Stimulated activated CD8-positive, alpha-beta memory T cell treated with anti-CD3 and anti-CD28 coated beads, Interleukin-4, amount 100 ng/mL, for 1 hour (primary cell): ENCODE data around the gene KRTAP22-1.

Experiments
- DNase-seq, 2 donors: peaks; one replicate each; pipeline ENCODE4 v3.0.0-alpha.2; 2020; ENCODE audit warnings: low read depth in 2 of 2, low spot score in 1 of 2

The KRTAP22-1 gene

DNA sequence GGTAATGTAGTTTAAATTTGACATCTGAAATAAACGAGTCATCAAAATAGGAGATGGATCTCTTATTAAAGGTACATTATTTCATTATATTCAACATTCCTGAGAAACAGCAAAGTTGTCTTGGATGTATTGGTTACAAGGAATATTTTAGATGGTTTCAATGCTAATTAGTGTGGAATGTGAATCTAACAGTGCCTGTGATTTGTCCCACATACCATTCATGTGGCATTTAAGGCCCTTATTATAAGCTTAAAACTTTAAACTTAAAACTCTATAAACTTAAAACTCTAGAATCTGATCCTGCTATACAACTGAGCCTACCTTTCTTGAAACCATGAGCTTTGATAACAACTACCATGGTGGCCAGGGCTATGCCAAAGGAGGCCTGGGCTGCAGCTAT is at the start of gene KRTAP22-1:
Gene KRTAP22-1, plus strand, starts transcription at position 301 of the 400 bp plus-strand sequence.
- DNase-seq = no peak

DNA sequence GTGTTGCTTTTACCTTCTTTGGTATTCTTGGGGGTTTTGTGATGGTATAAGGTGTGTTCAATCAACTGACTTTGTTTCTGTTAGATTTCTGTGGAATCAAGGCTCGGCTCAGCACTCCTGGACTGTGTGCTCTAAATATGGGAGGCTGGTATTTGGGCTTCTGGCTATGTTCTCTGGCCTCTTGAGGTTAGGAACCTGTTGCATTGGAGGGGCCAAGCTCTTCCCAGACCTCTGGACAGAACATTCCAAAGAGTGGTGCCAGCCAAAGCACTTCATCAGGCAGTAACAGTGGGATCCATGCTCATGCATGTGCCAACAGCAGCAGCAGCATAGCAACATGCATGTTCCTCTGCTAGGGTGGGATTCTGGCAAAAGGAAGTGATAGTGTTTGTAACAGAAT is 48.1 kb upstream of the KRTAP22-1 start:
- DNase-seq = no peak

DNA sequence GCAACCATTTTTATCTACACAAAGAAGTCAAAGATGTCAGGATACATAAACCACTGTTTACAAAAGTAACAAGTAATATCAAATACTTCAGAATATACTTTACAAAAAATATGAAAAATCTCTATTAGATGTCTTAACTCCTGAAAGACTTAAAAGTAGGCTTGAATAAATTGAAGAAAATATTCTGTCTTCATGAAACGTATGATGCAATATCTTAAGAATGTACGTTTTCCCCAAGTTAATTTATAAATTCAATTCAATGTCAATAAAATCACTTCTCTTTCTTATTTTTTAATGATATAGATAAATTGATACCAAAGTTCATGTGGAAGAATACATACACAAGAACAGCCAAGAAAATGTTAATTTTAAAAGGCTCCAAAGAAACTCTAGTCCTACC is 45.8 kb upstream of the KRTAP22-1 start:
- no peak for DNase-seq

DNA sequence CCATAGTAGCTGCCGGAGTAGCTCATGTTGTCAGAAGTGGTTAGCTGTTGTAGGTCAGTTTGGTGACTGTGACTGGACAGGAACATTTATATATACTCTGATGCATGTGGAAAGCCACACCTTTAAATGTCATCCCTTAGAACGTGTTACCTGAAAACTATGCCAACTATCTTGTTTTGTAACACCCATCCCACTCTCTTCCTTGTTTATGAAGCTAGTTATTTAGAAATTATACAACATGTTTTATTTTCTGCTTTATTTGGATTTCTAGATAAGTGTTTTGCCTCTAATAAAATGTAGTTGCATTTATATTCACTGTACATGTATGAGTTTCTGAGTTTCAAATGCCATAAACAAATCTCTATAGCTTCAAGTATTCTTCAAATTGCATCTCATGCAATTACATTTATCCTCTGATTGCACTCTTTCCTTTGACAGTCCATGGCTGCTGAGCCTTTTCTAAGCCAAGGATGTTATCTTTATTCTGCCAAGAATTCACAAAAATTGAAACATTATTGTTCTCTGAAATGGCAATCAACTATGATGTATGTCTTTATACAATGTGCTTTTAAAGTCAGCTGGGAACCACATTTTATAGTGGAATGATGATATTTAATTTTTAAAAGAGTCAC is 39.5 kb upstream of the KRTAP22-1 start, which contains the start of gene KRTAP19-7:
Gene KRTAP19-7, minus strand, starts transcription at position 51 of the 632 bp plus-strand sequence. Its CDS starts 25 bp downstream, at position 26.
- no peak for DNase-seq

DNA sequence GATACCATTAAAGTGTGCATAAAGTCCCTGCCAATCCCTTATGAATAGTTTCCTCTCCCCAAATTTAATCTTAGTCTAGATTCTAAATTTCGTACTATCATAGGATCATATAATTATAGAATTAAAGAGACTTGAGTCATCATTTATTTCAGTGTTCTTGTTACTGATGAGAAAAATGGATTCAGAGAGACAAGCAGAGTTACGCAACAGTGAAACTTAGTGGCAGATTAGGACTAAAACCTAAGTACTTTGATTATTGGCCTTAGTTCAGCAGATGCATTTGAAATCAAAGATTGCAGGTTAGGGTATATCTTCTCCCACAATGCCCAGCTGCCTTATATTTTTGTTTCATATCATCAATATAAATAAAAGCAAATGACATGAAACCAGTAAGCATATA is 38.9 kb upstream of the KRTAP22-1 start:
- no peak for DNase-seq

DNA sequence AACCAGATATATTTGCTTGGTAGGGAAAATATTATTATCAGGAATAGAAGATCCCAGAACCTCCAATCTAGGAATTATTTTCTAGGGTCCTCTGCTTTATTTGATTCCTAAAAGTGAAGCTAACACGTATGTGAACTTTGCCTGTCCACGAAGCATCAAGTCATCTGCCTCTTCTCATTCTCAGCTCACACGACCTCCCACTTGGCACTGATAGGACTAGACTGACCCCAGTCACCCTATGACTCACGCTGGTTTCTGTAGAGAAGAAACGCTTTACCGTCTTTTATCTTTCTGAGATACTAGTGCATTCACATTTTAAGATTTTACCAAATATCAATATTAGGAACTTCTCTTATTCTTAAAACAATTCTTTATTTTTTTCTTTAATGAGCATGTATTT is 37.8 kb upstream of the KRTAP22-1 start:
- DNase-seq = no peak

GRCh38 chr21:30563630-30564029 is 37.3 kb upstream of the KRTAP22-1 start:
- no peak for DNase-seq

- DNase-seq = no peak
These were observed 33.3 kb upstream of the KRTAP22-1 start for GRCh38 chr21:30567617-30568016.

- no peak for DNase-seq
These were observed 23.1 kb upstream of the KRTAP22-1 start for GRCh38 chr21:30577766-30578165.

GRCh38 chr21:30579346-30579745 is 21.5 kb upstream of the KRTAP22-1 start:
- no peak for DNase-seq

- DNase-seq = no peak
These were observed 20.8 kb upstream of the KRTAP22-1 start for GRCh38 chr21:30580132-30580531.

- DNase-seq = no peak
These were observed 18.0 kb upstream of the KRTAP22-1 start for GRCh38 chr21:30582870-30583269.

- no peak for DNase-seq
These were observed 10.6 kb upstream of the KRTAP22-1 start, which contains the start of gene KRTAP22-2 for GRCh38 chr21:30590297-30590696. Gene KRTAP22-2, minus strand, starts transcription at chr21:30590397.

DNA sequence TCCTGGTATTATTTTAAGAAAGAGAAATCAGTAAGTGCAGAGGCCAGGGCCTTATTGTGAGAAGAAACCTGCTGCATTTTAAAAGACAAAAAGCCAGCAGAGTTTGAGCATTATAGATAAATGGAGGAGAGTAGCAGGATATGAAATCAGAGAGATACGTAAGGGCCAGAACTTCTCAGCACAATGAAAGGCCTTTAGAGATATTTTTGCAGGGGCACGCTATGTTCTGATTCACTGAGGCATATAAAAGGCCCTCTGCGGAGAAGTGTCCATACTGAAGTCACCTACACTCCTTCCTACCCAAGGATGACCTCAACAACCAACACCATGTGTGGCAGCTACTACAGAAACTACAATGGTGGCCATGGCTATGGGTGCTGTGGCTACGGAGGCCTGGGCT is 8.7 kb upstream of the KRTAP22-1 start, which contains the start of gene KRTAP6-3:
Gene KRTAP6-3, plus strand, starts transcription at position 301 of the 400 bp plus-strand sequence. Its CDS starts 6 bp downstream, at position 307.
- no peak for DNase-seq

DNA sequence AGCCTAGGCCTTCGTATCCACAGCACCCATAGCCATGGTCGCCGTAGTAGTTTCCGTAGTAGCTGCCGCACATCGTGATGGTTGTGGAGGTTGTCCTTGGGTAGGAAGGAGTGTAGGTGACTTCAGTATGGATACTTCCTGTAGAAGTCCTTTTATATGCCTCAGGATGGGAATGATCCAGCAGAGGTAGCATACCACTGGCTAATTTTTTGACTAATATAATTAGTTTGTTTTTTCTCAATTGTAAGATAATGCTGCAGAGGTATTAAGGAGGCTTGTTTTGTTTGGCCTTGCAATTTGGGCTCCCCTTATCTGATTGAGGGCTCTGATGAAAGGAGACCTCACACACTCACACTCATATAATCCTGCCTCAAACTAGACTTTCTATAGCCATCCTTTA is 2.1 kb upstream of the KRTAP22-1 start, which contains the start of gene KRTAP6-2:
Gene KRTAP6-2, minus strand, starts transcription at position 101 of the 400 bp plus-strand sequence. Its CDS starts 28 bp downstream, at position 73.
- no peak for DNase-seq

DNA sequence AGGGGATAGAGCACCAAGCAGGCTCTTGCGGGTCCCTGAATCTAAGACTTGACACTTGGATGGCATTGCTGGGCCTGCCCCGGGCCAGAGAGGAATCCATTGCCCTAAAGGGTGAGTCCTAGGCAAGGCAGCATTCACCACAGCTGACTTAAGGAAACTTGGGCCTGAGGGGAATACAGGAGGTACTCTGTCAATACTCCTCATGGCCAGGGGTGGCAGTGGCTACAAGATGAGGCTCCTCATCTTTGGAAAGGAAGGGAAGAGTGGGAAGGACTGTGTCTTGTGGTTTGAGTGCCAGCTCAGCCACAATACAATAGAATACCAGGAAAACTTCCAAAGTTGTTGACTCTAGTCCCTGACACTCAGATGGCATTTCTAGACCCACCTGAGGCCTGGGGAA is 5.1 kb downstream of the KRTAP22-1 start:
- no peak for DNase-seq

GRCh38 chr21:30612132-30612531 is 11.2 kb downstream of the KRTAP22-1 start:
- no peak for DNase-seq

DNA sequence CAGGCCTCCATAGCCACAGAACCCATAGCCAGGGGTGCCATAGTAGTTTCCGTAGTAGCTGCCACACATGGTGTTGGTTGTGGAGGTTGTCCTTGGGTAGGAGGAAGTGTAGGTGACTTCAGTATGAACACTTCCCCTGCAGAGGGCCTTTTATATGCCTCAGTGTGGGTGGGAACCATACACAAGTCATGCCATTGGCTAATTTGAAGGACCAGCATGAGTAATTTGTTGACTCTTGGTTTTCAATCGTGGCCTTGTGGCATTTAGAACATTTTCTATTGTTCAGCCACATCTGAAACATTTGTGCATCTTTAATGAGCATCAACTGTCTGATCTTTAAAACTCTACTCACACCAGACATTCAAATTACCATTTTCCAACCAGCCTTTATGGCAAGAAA is 12.9 kb downstream of the KRTAP22-1 start, which contains the start of gene KRTAP6-1:
Gene KRTAP6-1, minus strand, starts transcription at position 95 of the 400 bp plus-strand sequence. Its CDS starts 26 bp downstream, at position 69.
- DNase-seq = no peak

DNA sequence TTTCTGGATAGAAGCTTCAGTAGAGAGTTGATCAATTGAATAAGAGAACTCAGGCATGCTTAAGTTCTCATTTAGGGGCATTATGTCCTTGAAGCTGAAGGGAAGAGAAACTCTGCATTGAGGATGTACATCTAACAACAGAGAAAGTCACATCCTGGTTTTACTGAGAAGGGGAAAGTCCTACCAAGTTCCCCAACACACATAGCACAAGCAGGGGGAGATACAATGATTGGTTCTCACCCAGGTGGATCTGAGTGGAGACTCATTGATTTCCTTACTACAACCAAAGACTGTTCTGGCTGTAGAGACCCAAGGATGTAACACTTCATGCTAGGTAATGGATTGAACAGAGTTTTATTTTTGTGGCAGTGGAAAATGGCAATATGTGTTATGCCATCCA is 14.3 kb downstream of the KRTAP22-1 start:
- DNase-seq = no peak

DNA sequence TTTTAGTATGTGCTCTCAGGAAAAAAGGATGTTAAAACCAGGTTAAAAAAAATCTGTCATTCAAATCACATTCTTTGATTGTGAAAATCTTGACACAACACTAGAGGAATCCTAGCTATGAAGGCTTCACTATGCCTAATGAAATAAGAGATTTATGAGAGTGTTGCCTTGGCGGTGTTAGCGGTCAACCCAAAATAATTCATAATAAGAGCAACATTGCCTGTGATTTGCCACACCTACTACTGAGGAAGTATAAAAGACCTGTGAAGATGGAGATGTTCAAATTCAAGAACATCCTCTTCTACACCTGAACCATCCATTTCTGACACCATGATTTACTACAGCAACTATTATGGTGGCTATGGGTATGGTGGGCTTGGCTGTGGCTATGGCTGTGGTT is 15.2 kb downstream of the KRTAP22-1 start, which contains the start of gene KRTAP20-1:
Gene KRTAP20-1, plus strand, starts transcription at position 301 of the 400 bp plus-strand sequence. Its CDS starts 30 bp downstream, at position 331.
- DNase-seq = no peak

DNA sequence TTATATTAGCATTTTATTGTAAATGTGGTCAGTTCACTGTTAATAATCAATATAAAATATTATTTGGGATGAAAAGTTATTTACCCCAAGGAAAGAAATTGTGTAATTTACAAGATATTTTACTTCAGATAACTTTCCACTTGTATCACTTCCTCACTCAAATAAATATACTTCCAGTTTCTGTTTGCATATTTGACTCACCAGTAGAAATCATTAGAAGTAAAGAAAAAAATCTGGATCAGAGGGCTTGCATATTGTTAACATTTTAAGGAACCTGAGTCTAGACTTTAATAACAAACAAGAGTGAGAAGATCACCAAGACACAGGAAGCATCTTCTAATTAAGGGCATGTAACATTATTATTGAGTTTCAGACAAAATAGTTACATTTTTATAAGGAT is 19.2 kb downstream of the KRTAP22-1 start:
- DNase-seq = no peak

DNA sequence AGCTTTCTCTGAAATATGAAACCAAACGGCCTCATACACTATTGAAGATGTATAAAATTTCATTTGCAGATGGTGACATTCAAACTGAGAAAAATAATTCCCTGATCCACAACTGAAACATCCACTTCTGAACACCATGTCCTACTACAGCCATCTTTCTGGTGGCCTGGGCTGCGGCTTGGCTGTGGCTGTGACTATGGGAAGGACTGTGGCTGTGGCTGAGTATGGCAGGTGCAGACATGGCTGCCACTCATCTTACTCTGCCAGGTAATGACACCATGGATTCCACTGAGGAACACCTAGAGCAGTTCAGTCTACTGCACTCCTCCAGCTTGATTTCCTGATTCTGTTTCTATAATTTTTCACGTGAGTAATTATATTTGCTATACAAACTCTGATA is 19.6 kb downstream of the KRTAP22-1 start, which contains the start of gene KRTAP20-4:
Gene KRTAP20-4, plus strand, starts transcription at position 106 of the 400 bp plus-strand sequence.
- DNase-seq = no peak

DNA sequence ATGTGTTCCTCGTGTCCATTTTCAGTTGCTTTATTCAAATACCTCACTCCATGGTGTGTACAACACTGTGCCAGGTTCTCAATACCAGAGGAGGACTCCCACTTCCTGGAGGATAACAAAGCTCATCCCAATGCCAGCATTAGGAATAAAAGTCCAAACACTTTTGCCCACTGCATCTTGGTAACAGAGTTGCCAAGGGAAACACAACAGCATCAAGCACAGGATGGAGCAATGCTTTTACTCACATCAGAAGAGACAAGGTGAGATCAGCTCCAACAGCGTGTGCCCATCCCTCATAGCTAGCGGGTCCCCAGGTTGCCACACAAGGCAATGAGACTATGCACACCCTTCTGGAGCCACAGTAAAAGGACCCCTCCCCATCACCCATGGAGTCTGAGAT is 22.5 kb downstream of the KRTAP22-1 start:
- DNase-seq = no peak
